H9 (cell line): ENCODE measurements around the gene CHL1. TPM values are rescaled to one million over a fixed set of nuclear protein-coding genes. Genes with fewer than 3 reads are reported as not detected.

Experiments used
- DNase-seq: peaks from one replicate; pipeline ENCODE4 v3.0.0-alpha.2; 2017
- H2AFZ ChIP-seq: one replicate; pipeline ENCODE4 v1.6.1; 2013; ENCODE audit warnings: mild to moderate bottlenecking, low read length, control low read depth, moderate library complexity
- H2AK5ac ChIP-seq: 2 replicates; pipeline ENCODE4 v1.6.1; 2013; ENCODE audit warnings: low read length, control low read depth, mixed read lengths; ENCODE audit not compliant: insufficient read length
- H2BK120ac ChIP-seq: one replicate; pipeline ENCODE4 v1.6.1; 2013; ENCODE audit warnings: low read depth, mild to moderate bottlenecking, low read length, control low read depth, inconsistent platforms; ENCODE audit not compliant: poor library complexity, severe bottlenecking
- H2BK12ac ChIP-seq: 2 replicates; pipeline ENCODE4 v1.6.1; 2013; ENCODE audit warnings: low read length, control low read depth, mixed read lengths, low read depth; ENCODE audit not compliant: insufficient read length
- H2BK15ac ChIP-seq: 2 replicates; pipeline ENCODE4 v1.6.1; 2013; ENCODE audit warnings: low read depth, low read length, control low read depth
- H2BK20ac ChIP-seq: one replicate; pipeline ENCODE4 v1.6.1; 2013; ENCODE audit warnings: low read depth, mild to moderate bottlenecking, low read length, control low read depth, inconsistent platforms; ENCODE audit not compliant: poor library complexity, severe bottlenecking
- H2BK5ac ChIP-seq: 2 replicates; pipeline ENCODE4 v1.6.1; 2013; ENCODE audit warnings: low read length, control low read depth, mixed read lengths; ENCODE audit not compliant: insufficient read length
- H3K14ac ChIP-seq: 2 replicates; pipeline ENCODE4 v1.6.1; 2013; ENCODE audit warnings: low read length, control low read depth; ENCODE audit not compliant: insufficient read depth
- H3K18ac ChIP-seq: 2 replicates; pipeline ENCODE4 v1.6.1; 2013; ENCODE audit warnings: low read depth, mild to moderate bottlenecking, mixed read lengths, low read length, control low read depth; ENCODE audit not compliant: insufficient read length
- H3K23ac ChIP-seq: 2 replicates; pipeline ENCODE4 v1.6.1; 2013; ENCODE audit warnings: low read length, control low read depth, mixed read lengths, low read depth; ENCODE audit not compliant: insufficient read length
- H3K23me2 ChIP-seq: 2 replicates; pipeline ENCODE4 v1.6.1; 2013; ENCODE audit warnings: low read depth, mild to moderate bottlenecking, mixed read lengths, low read length, control low read depth; ENCODE audit not compliant: insufficient read length, poor library complexity, severe bottlenecking
- H3K27ac ChIP-seq: 2 replicates; pipeline ENCODE4 v1.5.1; 2013; ENCODE audit warnings: low read length, control low read depth, mixed read lengths, low read depth; ENCODE audit not compliant: insufficient read length
- H3K27me3 ChIP-seq: 2 replicates; pipeline ENCODE4 v1.6.1; 2013; ENCODE audit warnings: low read length, control low read depth, inconsistent platforms; ENCODE audit not compliant: insufficient read depth
- H3K4ac ChIP-seq: 2 replicates; pipeline ENCODE4 v1.6.1; 2013; ENCODE audit warnings: low read depth, mild to moderate bottlenecking, control low read depth, inconsistent platforms, low read length, moderate library complexity
- H3K4me1 ChIP-seq: 2 replicates; pipeline ENCODE4 v1.6.1; 2013; ENCODE audit warnings: low read length, control low read depth, inconsistent platforms; ENCODE audit not compliant: insufficient read depth
- H3K4me2 ChIP-seq: 2 replicates; pipeline ENCODE4 v1.6.1; 2013; ENCODE audit warnings: low read length, control low read depth, mixed read lengths; ENCODE audit not compliant: insufficient read length, insufficient read depth
- H3K56ac ChIP-seq: 2 replicates; pipeline ENCODE4 v1.6.1; 2013; ENCODE audit warnings: low read depth, mild to moderate bottlenecking, mixed read lengths, low read length, control low read depth; ENCODE audit not compliant: insufficient read length
- H3K79me1 ChIP-seq: 2 replicates; pipeline ENCODE4 v1.6.1; 2013; ENCODE audit warnings: low read depth, mild to moderate bottlenecking, moderate library complexity, low read length, control low read depth, inconsistent platforms; ENCODE audit not compliant: insufficient read depth, poor library complexity, severe bottlenecking
- H3K79me2 ChIP-seq: 2 replicates; pipeline ENCODE4 v1.6.1; 2013; ENCODE audit warnings: low read length, control low read depth, inconsistent platforms; ENCODE audit not compliant: insufficient read depth
- H3K9ac ChIP-seq: 2 replicates; pipeline ENCODE4 v1.6.1; 2013; ENCODE audit warnings: low read length, control low read depth, mixed read lengths; ENCODE audit not compliant: insufficient read length; ENCODE audit errors: extremely low read depth
- H3K9me3 ChIP-seq: one replicate; pipeline ENCODE4 v1.6.1; 2013; ENCODE audit warnings: low read depth, low read length, inconsistent platforms; ENCODE audit not compliant: control insufficient read depth
- H3T11ph ChIP-seq: one replicate; pipeline ENCODE4 v1.6.1; 2013; ENCODE audit warnings: mild to moderate bottlenecking, low read length, control low read depth, inconsistent platforms
- H4K20me1 ChIP-seq: one replicate; pipeline ENCODE4 v1.6.1; 2013; ENCODE audit not compliant: control insufficient read depth, insufficient read length, insufficient read depth
- H4K5ac ChIP-seq: 2 replicates; pipeline ENCODE4 v1.6.1; 2013; ENCODE audit warnings: low read depth, mild to moderate bottlenecking, mixed read lengths, low read length, control low read depth; ENCODE audit not compliant: insufficient read length
- H4K8ac ChIP-seq: replicated peaks from 2 replicates; pipeline ENCODE4 v1.6.1; 2013; ENCODE audit warnings: low read length, control low read depth, mixed read lengths, low read depth; ENCODE audit not compliant: insufficient read length
- H4K91ac ChIP-seq: 2 replicates; pipeline ENCODE4 v1.6.1; 2013; ENCODE audit warnings: low read depth, mild to moderate bottlenecking, moderate library complexity, mixed read lengths, low read length, control low read depth; ENCODE audit not compliant: insufficient read length
- H3K27ac Mint-ChIP-seq, 3 experiments: 2 replicates in 2 of 3; 3 replicates in 1 of 3; pipeline ENCODE4 v1.8.0; 2020 to 2021; ENCODE audit warnings: mixed read lengths in 3 of 3, mild to moderate bottlenecking in 1 of 3, moderate library complexity in 1 of 3
- H3K27me3 Mint-ChIP-seq: 2 replicates; pipeline ENCODE4 v1.8.0; 2021; ENCODE audit warnings: low read depth, mild to moderate bottlenecking, moderate library complexity, mixed read lengths
- H3K36me3 Mint-ChIP-seq, 3 experiments: 2 replicates in 2 of 3; 3 replicates in 1 of 3; pipeline ENCODE4 v1.8.0; 2020 to 2021; ENCODE audit warnings: low read depth in 3 of 3, mixed read lengths in 3 of 3; ENCODE audit not compliant: insufficient read depth in 1 of 3
- H3K4me1 Mint-ChIP-seq, 2 experiments: 2 replicates each; pipeline ENCODE4 v1.8.0; 2020; ENCODE audit warnings: mixed read lengths in 2 of 2
- H3K4me3 Mint-ChIP-seq, 2 experiments: 2 replicates in 1 of 2; 3 replicates in 1 of 2; pipeline ENCODE4 v1.8.0; 2020 to 2021; ENCODE audit warnings: mild to moderate bottlenecking in 2 of 2, mixed read lengths in 2 of 2, moderate library complexity in 1 of 2
- H3K9me3 Mint-ChIP-seq, 2 experiments: 2 replicates in 1 of 2; 3 replicates in 1 of 2; pipeline ENCODE4 v1.8.0; 2020; ENCODE audit warnings: mild to moderate bottlenecking in 2 of 2, mixed read lengths in 2 of 2, moderate library complexity in 1 of 2
- WGBS: extraction: QIAGEN DNeasy Blood & Tissue Kit; methylation state at CpG from one replicate; pipeline ENCODE4 v1.1.7; 2013; ENCODE audit warnings: missing lambda C conversion rate, low lambda C conversion rate, mixed read lengths; ENCODE audit not compliant: insufficient read length; ENCODE audit errors: extremely low coverage; 5-methylcytosine and 5-hydroxymethylcytosine counted together
- total RNA-seq: library from RNA; stranded (reverse); gene quantifications from 2 replicates; pipeline ENCODE4 v1.2.1, GENCODE V29; 2021
- TF ChIP-seq, protein P1 (sequence below): fragments of 200-600 bp; sonication (generic); conservative IDR thresholded peaks from 3 replicates; pipeline ENCODE4 v1.8.0; 2021; ENCODE audit warnings: antibody characterized with exemption, mild to moderate bottlenecking

The CHL1 gene
- total RNA-seq, 1 experiment from 2014 or later: not detected

DNA sequence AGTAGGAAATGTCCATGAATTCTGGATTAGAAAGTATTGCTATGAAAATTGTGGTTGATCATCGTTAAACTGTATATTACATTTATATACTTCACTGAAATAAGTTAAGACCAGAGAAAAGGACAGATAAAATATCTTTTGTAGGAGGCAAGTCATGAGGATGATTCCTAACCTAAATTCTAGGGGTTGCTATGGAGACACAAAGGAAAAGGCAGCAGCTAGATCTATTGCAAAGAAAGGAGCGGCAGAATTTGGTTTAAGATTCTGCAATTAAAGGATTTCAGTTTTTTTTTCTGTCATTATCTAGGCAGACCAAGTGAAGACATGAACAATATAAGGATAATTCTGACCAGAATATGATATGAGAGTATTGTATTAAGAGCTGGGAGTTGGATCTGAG lies 136.1 kb downstream of the CHL1 start:
- H2AK5ac ChIP-seq: no peak overlapping the region
- H3K27me3 Mint-ChIP-seq: no peaks in the 10 kb centered on the region

More for the DNA sequence above, 136.1 kb downstream of the CHL1 start:
- H4K5ac ChIP-seq: no peak overlapping the region
- no peak overlapping the region for H3K14ac ChIP-seq
- H3K4me2 ChIP-seq: no peak overlapping the region
- Mint-ChIP-seq H3K36me3 (no peaks in the 10 kb centered on the region), H3K4me3 (no peak overlapping the region), H3K4me1 (no peaks in the 10 kb centered on the region), H3K9me3 (no peaks in the 10 kb centered on the region), H3K27ac (no peak overlapping the region)
- DNase-seq: no peak
- H4K91ac ChIP-seq: no peak overlapping the region
- no peak overlapping the region for H3K9ac ChIP-seq
- H4K20me1 ChIP-seq: no peaks in the 10 kb centered on the region
- no peaks in the 10 kb centered on the region for H3K4me1 ChIP-seq
- no CpG with 5 or more reads among the region's 2 CpGs for WGBS
- no peaks in the 10 kb centered on the region for H3K23me2 ChIP-seq
- H2AFZ ChIP-seq: no peak overlapping the region
- H2BK20ac ChIP-seq: no peak overlapping the region
- no peaks in the 10 kb centered on the region for H3K9me3 ChIP-seq
- no peak overlapping the region for H2BK12ac ChIP-seq
- H3K79me2 ChIP-seq: no peaks in the 10 kb centered on the region
- H3K23ac ChIP-seq: no peak overlapping the region
- no peaks in the 10 kb centered on the region for H3K27me3 ChIP-seq
- no peak overlapping the region for H3K4ac ChIP-seq
- H3K79me1 ChIP-seq: no peaks in the 10 kb centered on the region
- H3K56ac ChIP-seq: no peak overlapping the region
- no peak overlapping the region for H2BK120ac ChIP-seq
- no peak overlapping the region for H2BK15ac ChIP-seq
- no peak overlapping the region for H3T11ph ChIP-seq
- TF ChIP-seq, protein P1, sequence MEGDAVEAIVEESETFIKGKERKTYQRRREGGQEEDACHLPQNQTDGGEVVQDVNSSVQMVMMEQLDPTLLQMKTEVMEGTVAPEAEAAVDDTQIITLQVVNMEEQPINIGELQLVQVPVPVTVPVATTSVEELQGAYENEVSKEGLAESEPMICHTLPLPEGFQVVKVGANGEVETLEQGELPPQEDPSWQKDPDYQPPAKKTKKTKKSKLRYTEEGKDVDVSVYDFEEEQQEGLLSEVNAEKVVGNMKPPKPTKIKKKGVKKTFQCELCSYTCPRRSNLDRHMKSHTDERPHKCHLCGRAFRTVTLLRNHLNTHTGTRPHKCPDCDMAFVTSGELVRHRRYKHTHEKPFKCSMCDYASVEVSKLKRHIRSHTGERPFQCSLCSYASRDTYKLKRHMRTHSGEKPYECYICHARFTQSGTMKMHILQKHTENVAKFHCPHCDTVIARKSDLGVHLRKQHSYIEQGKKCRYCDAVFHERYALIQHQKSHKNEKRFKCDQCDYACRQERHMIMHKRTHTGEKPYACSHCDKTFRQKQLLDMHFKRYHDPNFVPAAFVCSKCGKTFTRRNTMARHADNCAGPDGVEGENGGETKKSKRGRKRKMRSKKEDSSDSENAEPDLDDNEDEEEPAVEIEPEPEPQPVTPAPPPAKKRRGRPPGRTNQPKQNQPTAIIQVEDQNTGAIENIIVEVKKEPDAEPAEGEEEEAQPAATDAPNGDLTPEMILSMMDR: no peak
- no peak overlapping the region for H4K8ac ChIP-seq
- H3K27ac ChIP-seq: no peak overlapping the region
- H3K18ac ChIP-seq: no peak overlapping the region
- H2BK5ac ChIP-seq: no peak overlapping the region
